Stimulated activated CD8-positive, alpha-beta memory T cell treated with anti-CD3 and anti-CD28 coated beads, Interleukin-15, amount 100 ng/mL, for 24 hours (primary cell): ENCODE measurements around the gene STRN3.

Experiments
- DNase-seq: peaks from one replicate; pipeline ENCODE4 v3.0.0-alpha.2; 2020; ENCODE audit warnings: low read depth

STRN3 gene

GRCh38 chr14:30872602-30873001, 153.6 kb downstream of the STRN3 start:
- DNase-seq = no peak

- DNase-seq = no peak
Measured at GRCh38 chr14:30869551-30870155, 156.5 kb downstream of the STRN3 start.

- DNase-seq = no peak
Measured at GRCh38 chr14:30868736-30869135, 157.4 kb downstream of the STRN3 start.

GRCh38 chr14:30864934-30865333, 161.2 kb downstream of the STRN3 start:
- DNase-seq = no peak

- DNase-seq = no peak
Measured at GRCh38 chr14:30861200-30861599, 165.0 kb downstream of the STRN3 start.

- no peak for DNase-seq
Measured at GRCh38 chr14:30855345-30856037, 170.7 kb downstream of the STRN3 start.

- no peak for DNase-seq
Measured at GRCh38 chr14:30854492-30854891, 171.7 kb downstream of the STRN3 start.

- no peak for DNase-seq
Measured at GRCh38 chr14:30853946-30854345, 172.2 kb downstream of the STRN3 start.

GRCh38 chr14:30849983-30850382, 176.2 kb downstream of the STRN3 start:
- DNase-seq = no peak

GRCh38 chr14:30849354-30849753, 176.8 kb downstream of the STRN3 start:
- DNase-seq = no peak

GRCh38 chr14:30848449-30849240, 177.5 kb downstream of the STRN3 start:
- DNase-seq = no peak
